Glomerular visceral epithelial cell (primary cell): ENCODE data around the gene GARIN5B.

Source experiments
- DNase-seq: peaks from one replicate; pipeline ENCODE4 v3.0.0-alpha.2; 2016; ENCODE audit errors: extremely low spot score

GARIN5B gene

DNA sequence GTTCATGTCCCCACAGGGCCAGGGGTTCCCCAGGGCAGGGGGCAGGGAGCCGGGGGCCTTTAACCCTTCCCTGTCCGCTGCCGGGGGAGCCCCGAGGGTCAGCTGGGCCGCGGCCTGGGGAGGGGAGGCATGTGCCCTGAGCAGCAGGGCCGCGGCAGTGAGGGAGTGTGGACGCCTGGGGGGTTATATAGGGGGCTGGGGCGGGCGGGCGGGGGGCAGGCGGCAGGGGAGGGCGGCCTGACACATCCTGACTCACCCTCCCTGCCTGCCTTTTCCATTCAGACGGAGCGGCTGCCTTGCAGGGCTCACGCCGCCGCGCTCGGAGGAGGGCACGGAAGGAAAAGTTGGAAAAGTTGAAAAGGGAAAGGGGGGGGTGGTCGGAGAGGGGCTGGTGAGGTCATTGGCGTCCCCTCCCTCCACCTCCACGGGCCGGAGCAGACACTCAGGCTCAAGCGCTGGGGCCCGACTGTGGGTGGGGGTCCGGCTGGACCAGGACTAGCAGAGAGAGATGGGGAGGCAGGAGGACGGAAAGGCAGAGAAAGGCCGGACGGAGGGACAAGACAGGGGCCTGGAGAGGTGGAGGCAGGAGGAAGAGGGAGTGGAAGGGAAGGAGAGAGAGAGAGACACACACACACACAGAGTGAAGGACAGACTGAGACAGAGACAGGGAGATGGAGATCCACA, 7.4 kb upstream of the GARIN5B start, which contains the start of gene IL11:
IL11 (minus strand) TSS at position 159 of the 684 bp plus-strand sequence; CDS start at position 6, 153 bp downstream.
- DNase-seq: peak; percentile 88

DNA sequence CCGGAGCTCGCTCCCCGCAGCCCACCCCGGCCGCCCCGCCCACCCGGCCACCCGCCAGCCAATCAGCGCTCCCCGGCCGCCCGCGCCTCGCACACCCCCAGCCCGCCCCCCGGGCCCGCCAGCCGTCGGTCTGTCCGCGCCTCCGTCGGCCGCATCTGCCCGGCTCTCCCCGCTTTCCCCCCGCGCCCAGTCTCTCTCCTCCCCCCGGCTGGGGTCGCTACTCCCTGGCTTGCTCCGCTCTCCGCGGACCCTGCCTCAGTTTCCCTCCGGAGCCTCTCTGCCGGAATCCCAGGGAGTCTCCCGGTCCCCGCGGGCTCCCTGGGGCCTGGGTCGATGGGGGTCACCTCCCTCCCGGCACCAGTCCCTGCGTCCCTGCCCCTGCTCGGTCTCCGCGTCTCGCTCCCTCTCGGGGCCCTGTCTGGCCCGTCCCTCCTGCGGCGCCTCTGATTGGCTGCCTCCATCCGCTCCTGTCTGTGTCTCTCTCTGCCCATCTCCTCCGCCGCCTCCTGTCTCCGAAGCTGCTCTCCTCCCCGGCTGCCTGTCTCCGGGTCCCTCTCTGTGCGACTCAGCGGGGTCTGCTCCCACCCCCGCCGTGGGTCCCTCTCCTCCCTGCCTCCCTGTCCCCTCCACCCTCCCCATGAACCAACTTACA, 6.7 kb upstream of the GARIN5B start:
- peak; percentile 79 for DNase-seq

DNA sequence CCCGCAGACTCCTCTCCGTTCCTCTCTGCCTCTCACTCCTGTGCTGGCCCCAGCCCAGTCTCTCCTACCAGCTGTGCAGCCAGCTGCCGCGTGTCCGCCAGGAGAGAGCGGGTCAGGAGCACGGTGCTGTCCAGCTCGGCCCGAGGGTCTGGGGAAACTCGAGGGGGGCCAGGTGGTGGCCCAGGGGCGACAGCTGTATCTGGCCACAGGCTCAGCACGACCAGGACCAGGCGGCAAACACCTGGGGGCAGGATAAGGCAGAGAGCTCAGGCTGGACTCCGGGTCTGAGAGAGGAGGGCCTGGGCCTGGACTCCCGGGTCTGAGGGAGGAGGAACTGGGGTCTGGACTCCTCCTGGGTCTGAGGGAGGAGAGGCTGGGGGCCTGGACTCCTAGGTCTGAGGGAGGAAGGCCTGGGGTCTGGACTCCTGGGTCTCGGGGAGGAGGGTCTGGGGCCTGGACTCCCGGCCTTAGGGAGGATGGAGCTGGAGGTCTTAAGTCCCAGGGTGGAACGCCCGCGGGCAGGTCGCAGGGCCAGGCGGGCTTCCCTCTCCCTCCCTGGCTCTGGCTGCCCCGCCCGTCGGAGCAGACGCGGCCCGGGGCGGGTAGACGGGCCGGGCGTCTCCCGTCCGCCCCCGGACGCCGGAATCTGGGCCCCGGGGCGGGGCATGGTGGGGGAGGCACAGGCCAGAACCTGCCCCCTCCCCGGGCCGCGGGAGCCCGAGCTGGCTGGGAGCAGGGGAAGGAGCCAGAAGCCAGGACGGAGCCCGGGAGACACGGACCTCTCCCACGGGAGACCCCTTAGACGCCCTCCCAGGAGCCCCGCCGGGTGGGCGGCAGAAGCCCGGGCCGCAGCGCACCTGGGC, 5.9 kb upstream of the GARIN5B start:
- DNase-seq: peak; percentile 70

GRCh38 chr19:55368106-55368505, 5.0 kb upstream of the GARIN5B start:
- DNase-seq: no peak

DNA sequence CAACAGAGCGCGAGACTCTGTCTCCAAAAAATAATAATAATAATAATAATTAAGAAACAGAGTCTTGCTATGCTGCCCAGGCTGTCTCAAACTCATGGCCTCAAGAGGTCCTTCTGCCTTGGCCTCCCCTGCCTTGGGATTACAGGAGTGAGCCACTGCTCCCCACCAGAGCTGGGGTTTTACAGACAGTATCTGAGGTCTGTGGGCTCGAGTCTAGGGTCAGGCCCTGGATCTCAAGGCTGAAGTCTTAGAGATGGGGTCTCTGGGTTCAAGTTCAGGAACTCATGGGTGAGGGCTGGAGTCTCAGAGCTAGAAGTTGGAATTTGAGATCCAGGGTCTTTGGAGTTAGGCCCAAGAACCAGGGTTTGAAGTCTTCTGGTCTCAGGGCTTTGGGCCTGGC, 3.7 kb upstream of the GARIN5B start:
- DNase-seq: no peak

DNA sequence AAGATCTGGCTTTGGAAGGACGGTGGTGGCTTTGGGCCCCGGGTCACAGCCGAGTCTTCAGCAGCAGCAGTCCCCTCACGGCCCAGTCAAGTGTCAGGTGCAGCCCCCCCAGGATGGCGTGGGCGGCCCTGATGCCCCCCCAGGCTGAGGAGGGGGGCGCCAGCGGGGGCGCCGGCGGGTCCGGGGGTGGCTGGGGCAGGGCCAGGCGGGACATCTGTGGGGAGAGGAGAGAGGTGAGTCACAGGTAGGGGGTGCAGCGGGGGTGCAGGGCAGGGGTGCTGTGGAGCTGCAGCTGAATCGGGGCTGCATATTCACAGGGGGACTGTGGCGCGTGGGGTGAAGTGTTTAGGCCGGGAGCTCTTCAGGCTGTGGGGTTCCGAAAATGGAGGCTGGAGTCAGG, 2.9 kb upstream of the GARIN5B start:
- DNase-seq: no peak

DNA sequence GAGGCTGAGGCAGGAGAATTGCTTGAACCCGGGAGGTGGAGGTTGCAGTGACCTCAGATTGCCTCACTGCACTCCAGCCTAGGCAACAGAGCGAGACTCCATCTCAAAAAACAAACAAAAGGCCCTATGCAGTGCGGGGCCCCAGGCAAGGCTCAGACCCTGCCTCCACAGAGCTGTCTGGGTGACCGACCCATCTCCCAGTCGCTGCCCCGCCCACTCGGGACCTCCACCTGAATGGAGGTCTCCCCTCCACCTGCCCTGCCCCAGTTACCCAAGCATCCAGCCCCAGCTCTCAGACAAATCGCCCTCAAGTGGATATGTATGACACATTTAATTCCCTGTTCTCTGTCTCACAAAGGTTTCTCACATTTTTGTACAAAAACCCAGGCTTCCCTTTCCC, 2.2 kb upstream of the GARIN5B start:
- no peak for DNase-seq

- no peak for DNase-seq
Measured at GRCh38 chr19:55362174-55362989, 678 bp downstream of the GARIN5B start.

- DNase-seq: no peak
Measured at GRCh38 chr19:55360902-55361301, 2.2 kb downstream of the GARIN5B start.

- DNase-seq: no peak
Measured at GRCh38 chr19:55358943-55359908, 3.8 kb downstream of the GARIN5B start.

- no peak for DNase-seq
Measured at GRCh38 chr19:55358493-55358892, 4.6 kb downstream of the GARIN5B start.

DNA sequence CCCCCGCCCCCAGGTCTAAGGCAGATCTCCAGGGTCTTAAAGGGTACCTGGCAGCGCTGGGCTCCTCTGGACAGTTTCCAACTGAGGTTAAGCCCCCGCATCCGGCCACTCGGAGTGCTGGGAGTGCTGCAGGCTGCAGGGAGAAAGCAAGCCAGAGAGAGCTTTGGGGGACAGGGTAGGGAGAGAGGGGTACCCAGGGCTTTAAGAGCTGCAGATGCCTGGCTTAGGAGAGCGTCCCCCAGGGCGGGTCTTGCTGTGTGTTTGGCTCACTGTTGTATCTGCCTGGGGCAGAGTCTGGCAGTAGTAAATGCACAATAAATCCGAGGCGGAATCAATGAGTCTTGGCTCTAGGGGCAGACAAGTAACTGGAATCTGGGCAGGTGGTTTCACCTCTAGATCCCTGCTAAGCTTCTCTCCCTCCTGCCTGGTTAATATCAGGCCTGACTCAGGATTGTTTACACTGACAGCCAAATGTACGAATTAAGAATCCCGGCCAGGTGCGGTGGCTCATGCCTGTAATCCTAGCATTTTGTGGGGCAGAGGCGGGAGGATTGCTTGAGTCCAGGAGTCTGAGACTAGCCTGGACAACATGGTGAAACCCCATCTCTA, 7.7 kb downstream of the GARIN5B start:
- no peak for DNase-seq

GRCh38 chr19:55354698-55355212, 8.3 kb downstream of the GARIN5B start, which contains the start of gene COX6B2:
TSS of gene COX6B2 (minus strand) at chr19:55354719. CDS start at chr19:55354521, 198 bp downstream.
- no peak for DNase-seq

DNA sequence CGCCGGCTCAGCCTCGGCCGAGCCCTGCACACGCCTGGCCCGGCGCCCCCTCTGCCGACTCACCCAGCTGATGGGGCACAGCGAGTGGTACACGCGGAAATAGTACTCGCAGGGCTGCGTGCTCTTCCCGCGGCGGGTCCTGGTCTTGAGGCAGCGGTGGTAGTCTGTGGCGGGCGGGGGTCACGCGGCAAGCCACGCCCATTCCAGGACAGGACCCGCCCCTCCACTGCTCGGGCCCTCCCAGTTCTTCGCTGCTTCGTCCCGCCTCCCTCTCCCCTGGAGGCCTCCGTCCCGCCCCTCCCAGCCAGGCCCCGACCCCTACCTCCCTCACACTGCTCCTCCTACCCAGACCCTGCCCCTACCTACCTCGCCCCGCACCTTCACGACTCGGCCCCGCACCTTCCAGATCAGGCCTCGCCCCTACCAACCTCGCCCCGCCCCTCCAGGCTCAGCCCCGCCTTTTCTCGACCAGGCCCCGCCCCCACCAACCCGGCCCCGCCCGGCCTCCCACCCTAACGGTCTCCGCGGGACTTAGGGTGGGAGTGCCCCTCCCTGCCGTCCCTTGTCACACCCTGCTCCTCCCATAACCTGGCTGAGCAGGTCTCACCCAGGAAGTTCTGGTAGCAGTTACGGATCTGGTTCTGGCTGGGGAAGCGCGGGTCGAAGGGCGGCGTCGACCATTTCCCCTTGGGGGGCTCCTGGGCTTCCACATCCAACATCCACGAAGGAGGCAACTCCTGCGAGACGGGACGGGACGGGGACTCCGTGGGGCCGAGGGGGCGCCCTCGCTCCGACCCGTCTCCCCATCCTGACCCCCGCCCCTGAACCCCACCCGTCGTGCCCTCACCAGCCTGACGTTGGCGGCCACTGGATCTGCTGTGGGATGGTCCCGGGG, 9.0 kb downstream of the GARIN5B start:
- DNase-seq: peak; percentile 66

DNA sequence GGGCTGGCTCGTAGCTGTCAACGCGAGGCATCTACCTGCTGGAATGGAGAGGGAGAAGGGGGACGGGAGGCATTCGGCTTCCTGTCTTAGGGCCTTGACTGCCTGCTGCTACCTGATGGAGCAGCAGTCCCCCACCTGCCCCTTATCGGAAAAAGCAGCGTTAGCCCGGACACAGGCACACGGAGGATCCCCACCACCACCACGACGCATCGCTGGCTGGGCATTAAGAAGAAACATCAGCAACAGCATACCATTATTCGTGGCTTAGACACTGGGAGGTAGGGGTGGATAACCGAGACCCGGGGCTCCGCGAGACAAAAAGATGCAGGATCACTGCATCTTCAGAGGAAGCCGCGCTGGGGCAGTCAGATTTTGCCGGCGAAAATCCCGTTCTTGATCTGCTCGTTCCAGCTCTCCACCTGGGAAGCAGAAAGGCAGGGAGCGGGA, 9.7 kb downstream of the GARIN5B start:
- no peak for DNase-seq

DNA sequence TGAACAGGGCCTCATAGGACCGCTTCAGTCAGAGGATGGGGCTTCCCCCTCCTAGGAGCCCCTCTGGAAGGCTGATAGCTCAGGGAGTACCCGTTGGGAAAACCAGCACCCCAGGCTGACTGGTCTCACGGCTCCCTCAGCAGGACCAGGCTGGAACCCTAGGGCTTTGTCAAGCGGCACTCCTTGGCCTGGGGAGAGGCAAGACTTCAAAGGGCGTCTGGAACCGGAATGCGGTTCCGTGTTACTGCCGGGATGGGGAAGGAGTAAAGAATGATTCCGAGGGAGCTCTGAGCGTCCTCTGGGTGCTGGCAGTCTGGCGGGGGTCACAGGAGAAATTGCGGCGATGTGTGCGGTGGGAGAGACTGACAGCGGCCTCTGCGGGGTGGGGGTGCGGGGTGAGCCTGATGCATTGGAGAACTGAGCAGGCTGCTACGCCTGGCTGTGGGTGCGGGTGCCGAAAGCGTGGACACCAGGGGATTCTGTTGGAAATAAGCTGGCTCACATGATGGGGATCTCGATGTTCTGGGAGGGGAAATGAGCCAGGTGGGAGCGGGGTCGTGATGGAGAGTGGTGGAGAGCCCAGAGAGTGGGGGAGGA, 10.4 kb downstream of the GARIN5B start:
- DNase-seq: no peak

- no peak for DNase-seq
Measured at GRCh38 chr19:55352040-55352439, 11.0 kb downstream of the GARIN5B start.
